Measurements from ENCODE around the gene FLG. TPM values are rescaled to one million over a fixed set of nuclear protein-coding genes. Genes with fewer than 3 reads are reported as not detected.
"Not testable (repeated sequence)": the region's sequence is repeated elsewhere in the genome, so short reads cannot be mapped to it uniquely, and the experiment has no call there.

The FLG gene
- total and polyA plus RNA-seq, 10 of the 15 experiments (the other 5 are each of a cell fraction or from before 2014, with no cell fraction given) = not detected

DNA sequence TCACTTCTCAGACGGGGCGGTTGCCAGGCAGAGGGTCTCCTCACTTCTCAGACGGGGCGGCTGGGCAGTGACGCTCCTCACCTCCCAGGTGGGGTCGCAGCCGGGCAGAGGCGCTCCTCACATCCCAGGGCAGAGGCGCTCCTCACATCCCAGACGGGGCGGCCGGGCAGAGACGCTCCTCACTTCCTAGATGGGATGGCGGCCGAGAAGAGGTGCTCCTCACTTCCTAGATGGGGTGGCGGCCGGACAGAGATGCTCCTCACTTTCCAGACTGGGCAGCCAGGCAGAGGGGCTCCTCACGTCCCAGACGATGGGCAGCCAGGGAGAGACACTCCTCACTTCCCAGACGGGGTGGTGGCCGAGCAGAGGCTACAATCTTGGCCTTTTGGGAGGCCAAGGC is 68.6 kb downstream of the FLG start:
- BruUV-seq (replicated peaks); POLR2A ChIA-PET; RAD21 ChIA-PET (ENCODE audit: unreplicated experiment); CTCF ChIA-PET; H2AFZ ChIP-seq (ENCODE audit: control insufficient read depth, low read depth, low read length); in situ Hi-C loops (cut with MboI); H3K27ac ChIP-seq (ENCODE audit: control insufficient read depth, insufficient read depth); H4K20me1 ChIP-seq (ENCODE audit: control insufficient read depth, insufficient read depth); H3K79me2 ChIP-seq (ENCODE audit: control insufficient read depth, insufficient read depth, low read length); DNase-seq (ENCODE audit: low read depth, low spot score); intact Hi-C loops (cut with micrococcal nuclease; ENCODE audit: unreplicated experiment); H3K4me2 ChIP-seq (ENCODE audit: control insufficient read depth, insufficient read depth); H3K9ac ChIP-seq (ENCODE audit: control insufficient read depth, insufficient read depth, low read length); H3K27me3 ChIP-seq (replicated peaks in 1 of 2; ENCODE audit: control insufficient read depth in 2 of 2, insufficient read depth in 2 of 2, low read length in 1 of 2); H3K4me3 ChIP-seq; FAIRE-seq; H3K36me3 ChIP-seq (ENCODE audit: control insufficient read depth in 2 of 2, insufficient read depth in 2 of 2, low read length in 1 of 2); ATAC-seq; H3K4me1 ChIP-seq (ENCODE audit: control insufficient read depth, insufficient read depth, low read length); H3K9me3 ChIP-seq (replicated peaks; ENCODE audit: control insufficient read depth, insufficient read depth, low read length); SMC1A ChIA-PET (ENCODE audit: uncharacterized antibody, unreplicated experiment): not testable (repeated sequence)
- 60% methylated on average over 20 of the region's 21 CpGs for WGBS (ENCODE audit: insufficient coverage, insufficient replicate concordance, low lambda C conversion rate, missing lambda C conversion rate)

Other genes with a start within 250 kb of the FLG start
Only the 7 nearest of the 9 such genes appear.
- gene TCHH, start 209.8 kb downstream of the FLG start, total RNA-seq (2014; rRNA removed) = not detected in 2 replicates
- not detected in 2 replicates for gene TCHH, start 209.8 kb downstream of the FLG start, total RNA-seq (2014; rRNA removed; fragmentation: Illumina TruSeq; extraction: Trizol)
- gene TCHH, start 209.8 kb downstream of the FLG start, total RNA-seq (2021) = not detected in 2 replicates
- gene TCHH, start 209.8 kb downstream of the FLG start, polyA plus RNA-seq (2011; rRNA removed) = not detected in 2 replicates
- gene TCHH, start 209.8 kb downstream of the FLG start, polyA plus RNA-seq (2014; fragmentation: Illumina TruSeq; extraction: Trizol) = not detected in 2 replicates
- gene TCHH, start 209.8 kb downstream of the FLG start, polyA plus RNA-seq (2014; fragmentation: Nextera tagmentation; extraction: Ambion mirVana) = not detected
- 0.01 TPM in 1 of 2 replicates, not detected in the other for gene TCHH, start 209.8 kb downstream of the FLG start, polyA plus RNA-seq (2014; rRNA removed)
- gene TCHH, start 209.8 kb downstream of the FLG start, polyA plus RNA-seq (2016; fragmentation: Nextera tagmentation; extraction: Ambion mirVana) = not detected
- not detected in 2 replicates for gene RPTN, start 166.0 kb downstream of the FLG start, total RNA-seq (2014; rRNA removed)
- not detected in 2 replicates for gene RPTN, start 166.0 kb downstream of the FLG start, total RNA-seq (2014; rRNA removed; fragmentation: Illumina TruSeq; extraction: Trizol)
- gene RPTN, start 166.0 kb downstream of the FLG start, total RNA-seq (2021) = not detected in 2 replicates
- not detected in 2 replicates for gene RPTN, start 166.0 kb downstream of the FLG start, polyA plus RNA-seq (2011; rRNA removed)
- not detected in 2 replicates for gene RPTN, start 166.0 kb downstream of the FLG start, polyA plus RNA-seq (2014; fragmentation: Illumina TruSeq; extraction: Trizol)
- gene RPTN, start 166.0 kb downstream of the FLG start, polyA plus RNA-seq (2014; fragmentation: Nextera tagmentation; extraction: Ambion mirVana) = not detected
- gene RPTN, start 166.0 kb downstream of the FLG start, polyA plus RNA-seq (2014; rRNA removed) = not detected in 2 replicates
- not detected for gene RPTN, start 166.0 kb downstream of the FLG start, polyA plus RNA-seq (2016; fragmentation: Nextera tagmentation; extraction: Ambion mirVana)
- not detected in 2 replicates for gene HRNR, start 101.0 kb downstream of the FLG start, total RNA-seq (2014; rRNA removed)
- gene HRNR, start 101.0 kb downstream of the FLG start, total RNA-seq (2014; rRNA removed; fragmentation: Illumina TruSeq; extraction: Trizol) = not detected in 2 replicates
- not detected in 2 replicates for gene HRNR, start 101.0 kb downstream of the FLG start, total RNA-seq (2021)
- gene HRNR, start 101.0 kb downstream of the FLG start, polyA plus RNA-seq (2011; rRNA removed) = not detected in 2 replicates
- gene HRNR, start 101.0 kb downstream of the FLG start, polyA plus RNA-seq (2014; fragmentation: Illumina TruSeq; extraction: Trizol) = not detected in 2 replicates
- not detected for gene HRNR, start 101.0 kb downstream of the FLG start, polyA plus RNA-seq (2014; fragmentation: Nextera tagmentation; extraction: Ambion mirVana)
- gene HRNR, start 101.0 kb downstream of the FLG start, polyA plus RNA-seq (2014; rRNA removed) = not detected in 2 replicates
- gene HRNR, start 101.0 kb downstream of the FLG start, polyA plus RNA-seq (2016; fragmentation: Nextera tagmentation; extraction: Ambion mirVana) = not detected
- not detected in 2 replicates for gene FLG2, start 34.8 kb upstream of the FLG start, total RNA-seq (2014; rRNA removed)
- not detected in 2 replicates for gene FLG2, start 34.8 kb upstream of the FLG start, total RNA-seq (2014; rRNA removed; fragmentation: Illumina TruSeq; extraction: Trizol)
- gene FLG2, start 34.8 kb upstream of the FLG start, total RNA-seq (2021) = not detected in 2 replicates
- not detected in 2 replicates for gene FLG2, start 34.8 kb upstream of the FLG start, polyA plus RNA-seq (2011; rRNA removed)
- not detected in 2 replicates for gene FLG2, start 34.8 kb upstream of the FLG start, polyA plus RNA-seq (2014; fragmentation: Illumina TruSeq; extraction: Trizol)
- not detected for gene FLG2, start 34.8 kb upstream of the FLG start, polyA plus RNA-seq (2014; fragmentation: Nextera tagmentation; extraction: Ambion mirVana)
- not detected in 2 replicates for gene FLG2, start 34.8 kb upstream of the FLG start, polyA plus RNA-seq (2014; rRNA removed)
- not detected for gene FLG2, start 34.8 kb upstream of the FLG start, polyA plus RNA-seq (2016; fragmentation: Nextera tagmentation; extraction: Ambion mirVana)
- gene CRNN, start 89.0 kb upstream of the FLG start, total RNA-seq (2014; rRNA removed) = not detected in 2 replicates
- not detected in 2 replicates for gene CRNN, start 89.0 kb upstream of the FLG start, total RNA-seq (2014; rRNA removed; fragmentation: Illumina TruSeq; extraction: Trizol)
- gene CRNN, start 89.0 kb upstream of the FLG start, total RNA-seq (2021) = not detected in 2 replicates
- gene CRNN, start 89.0 kb upstream of the FLG start, polyA plus RNA-seq (2011; rRNA removed) = not detected in 2 replicates
- not detected in 2 replicates for gene CRNN, start 89.0 kb upstream of the FLG start, polyA plus RNA-seq (2014; fragmentation: Illumina TruSeq; extraction: Trizol)
- gene CRNN, start 89.0 kb upstream of the FLG start, polyA plus RNA-seq (2014; fragmentation: Nextera tagmentation; extraction: Ambion mirVana) = not detected
- gene CRNN, start 89.0 kb upstream of the FLG start, polyA plus RNA-seq (2014; rRNA removed) = not detected in 2 replicates
- gene CRNN, start 89.0 kb upstream of the FLG start, polyA plus RNA-seq (2016; fragmentation: Nextera tagmentation; extraction: Ambion mirVana) = not detected
- gene LCE5A, start 185.6 kb upstream of the FLG start, total RNA-seq (2014; rRNA removed) = not detected in 2 replicates
- gene LCE5A, start 185.6 kb upstream of the FLG start, total RNA-seq (2014; rRNA removed; fragmentation: Illumina TruSeq; extraction: Trizol) = not detected in 2 replicates
- not detected in 2 replicates for gene LCE5A, start 185.6 kb upstream of the FLG start, total RNA-seq (2021)
- gene LCE5A, start 185.6 kb upstream of the FLG start, polyA plus RNA-seq (2011; rRNA removed) = not detected in 2 replicates
- not detected in 2 replicates for gene LCE5A, start 185.6 kb upstream of the FLG start, polyA plus RNA-seq (2014; fragmentation: Illumina TruSeq; extraction: Trizol)
- not detected for gene LCE5A, start 185.6 kb upstream of the FLG start, polyA plus RNA-seq (2014; fragmentation: Nextera tagmentation; extraction: Ambion mirVana)
- gene LCE5A, start 185.6 kb upstream of the FLG start, polyA plus RNA-seq (2014; rRNA removed) = not detected in 2 replicates
- gene LCE5A, start 185.6 kb upstream of the FLG start, polyA plus RNA-seq (2016; fragmentation: Nextera tagmentation; extraction: Ambion mirVana) = not detected
- gene CRCT1, start 189.2 kb upstream of the FLG start, total RNA-seq (2014; rRNA removed) = not detected in 2 replicates
- not detected in 2 replicates for gene CRCT1, start 189.2 kb upstream of the FLG start, total RNA-seq (2014; rRNA removed; fragmentation: Illumina TruSeq; extraction: Trizol)
- not detected in 2 replicates for gene CRCT1, start 189.2 kb upstream of the FLG start, total RNA-seq (2021)
- gene CRCT1, start 189.2 kb upstream of the FLG start, polyA plus RNA-seq (2011; rRNA removed) = not detected in 2 replicates
- not detected in 2 replicates for gene CRCT1, start 189.2 kb upstream of the FLG start, polyA plus RNA-seq (2014; fragmentation: Illumina TruSeq; extraction: Trizol)
- not detected for gene CRCT1, start 189.2 kb upstream of the FLG start, polyA plus RNA-seq (2014; fragmentation: Nextera tagmentation; extraction: Ambion mirVana)
- gene CRCT1, start 189.2 kb upstream of the FLG start, polyA plus RNA-seq (2014; rRNA removed) = not detected in 2 replicates
- gene CRCT1, start 189.2 kb upstream of the FLG start, polyA plus RNA-seq (2016; fragmentation: Nextera tagmentation; extraction: Ambion mirVana) = not detected